H1 (cell line): ENCODE data around the gene NACA. TPM values are rescaled to one million over a fixed set of nuclear protein-coding genes. Genes with fewer than 3 reads are reported as not detected.

Source experiments
- CTCF ChIA-PET: fragments of 300-600 bp; sonication (Branson Sonifier 250); formaldehyde crosslinking; loops from one replicate; lab custom pipeline; 2021; ENCODE audit not compliant: partially characterized antibody; lab: Charles Lee
- POLR2A ChIA-PET: fragments of 300-600 bp; sonication (Branson Sonifier 250); formaldehyde crosslinking; loops from one replicate; lab custom pipeline; 2021; ENCODE audit warnings: inconsistent platforms; ENCODE audit not compliant: partially characterized antibody; lab: Charles Lee
- DNase-seq, 2 experiments: peaks; one replicate each; pipeline versions ENCODE4 v3.0.0 to v3.0.0-alpha.2; 2010 to 2022; ENCODE audit warnings: low spot score in 2 of 2, low read depth in 1 of 2, mixed read lengths in 1 of 2
- FAIRE-seq: peaks from 2 replicates; lab custom pipeline; 2011; peaks lifted over from hg19 to GRCh38; lab: Jason Lieb, UNC
- H2AFZ ChIP-seq: 2 replicates; pipeline ENCODE4 v1.8.1; 2012; ENCODE audit warnings: low read length, inconsistent platforms
- H2AK5ac ChIP-seq: 2 replicates; pipeline ENCODE4 v1.6.1; 2013; ENCODE audit warnings: low read depth, low read length
- H2BK120ac ChIP-seq: replicated peaks from 2 replicates; pipeline ENCODE3; 2013; ENCODE audit warnings: low read depth, low read length, inconsistent platforms
- H2BK12ac ChIP-seq: 2 replicates; pipeline ENCODE4 v1.6.1; 2013; ENCODE audit warnings: low read depth, low read length
- H2BK15ac ChIP-seq: 2 replicates; pipeline ENCODE4 v1.6.1; 2013; ENCODE audit warnings: low read length
- H2BK20ac ChIP-seq: 2 replicates; pipeline ENCODE4 v1.6.1; 2013; ENCODE audit warnings: low read length
- H2BK5ac ChIP-seq: 2 replicates; pipeline ENCODE4 v1.6.1; 2013; ENCODE audit warnings: low read depth, low read length
- H3K14ac ChIP-seq: 2 replicates; pipeline ENCODE4 v1.6.1; 2013; ENCODE audit warnings: inconsistent platforms; ENCODE audit not compliant: insufficient read length
- H3K18ac ChIP-seq: 2 replicates; pipeline ENCODE4 v1.6.1; 2013; ENCODE audit warnings: low read length; ENCODE audit errors: extremely low read depth
- H3K23ac ChIP-seq: 2 replicates; pipeline ENCODE4 v1.6.1; 2013; ENCODE audit warnings: inconsistent platforms; ENCODE audit not compliant: insufficient read length
- H3K23me2 ChIP-seq: 2 replicates; pipeline ENCODE4 v1.6.1; 2013; ENCODE audit warnings: low read depth, low read length
- H3K27ac ChIP-seq: 2 replicates; pipeline ENCODE4 v1.6.1; 2011; ENCODE audit warnings: low read depth, low read length, inconsistent platforms
- H3K27me3 ChIP-seq, 4 experiments: replicated peaks in 1 of 4; 1 replicate in 1 of 4; 2 replicates in 3 of 4; pipeline versions ENCODE4 v1.6.1 to v1.8.1; 2011 to 2013; ENCODE audit warnings: low read length in 3 of 4, mild to moderate bottlenecking in 3 of 4, inconsistent platforms in 2 of 4, mixed read lengths in 2 of 4, moderate library complexity in 1 of 4; ENCODE audit not compliant: control insufficient read depth in 3 of 4, insufficient read depth in 3 of 4; ENCODE audit errors: extremely low read depth in 1 of 4
- H3K36me3 ChIP-seq, 4 experiments: 2 replicates each; pipeline versions ENCODE4 v1.6.1 to v1.8.1; 2011 to 2013; ENCODE audit warnings: mild to moderate bottlenecking in 4 of 4, low read length in 3 of 4, moderate library complexity in 2 of 4, control low read depth in 1 of 4, inconsistent platforms in 1 of 4; ENCODE audit not compliant: insufficient read depth in 4 of 4, control insufficient read depth in 2 of 4
- H3K4ac ChIP-seq: replicated peaks from 2 replicates; pipeline ENCODE3; 2013; ENCODE audit warnings: low read length, low read depth, mixed read lengths, inconsistent platforms; ENCODE audit not compliant: insufficient read length
- H3K4me1 ChIP-seq, 4 experiments: replicated peaks in 1 of 4; 1 replicate in 1 of 4; 2 replicates in 3 of 4; pipeline versions ENCODE4 v1.6.1 to v1.8.1; 2011 to 2013; ENCODE audit warnings: low read length in 3 of 4, inconsistent platforms in 2 of 4, mixed read lengths in 1 of 4; ENCODE audit not compliant: insufficient read depth in 4 of 4, control insufficient read depth in 3 of 4
- H3K4me2 ChIP-seq, 2 experiments: 2 replicates each; pipeline versions ENCODE4 v1.6.1 to v1.8.1; 2011 to 2013; ENCODE audit warnings: low read depth in 2 of 2, low read length in 2 of 2, control low read depth in 1 of 2, inconsistent platforms in 1 of 2, mild to moderate bottlenecking in 1 of 2; ENCODE audit not compliant: insufficient read depth in 1 of 2
- H3K4me3 ChIP-seq, 4 experiments: fragments of 200-600, 300-600 bp in 1 of 4; sonication (generic), shearing (Covaris generic), sonication (Bioruptor Twin) in 1 of 4; 2 replicates each; pipeline versions ENCODE4 v1.5.1 to v1.8.1; 2011 to 2016; ENCODE audit warnings: low read length in 4 of 4, low read depth in 3 of 4, control low read depth in 2 of 4, inconsistent platforms in 2 of 4, mild to moderate bottlenecking in 2 of 4, mixed read lengths in 1 of 4, moderate library complexity in 1 of 4; ENCODE audit not compliant: insufficient read depth in 2 of 4; ENCODE audit errors: extremely low read depth in 1 of 4
- H3K56ac ChIP-seq: replicated peaks from 2 replicates; pipeline ENCODE3; 2013; ENCODE audit warnings: low read depth, mild to moderate bottlenecking, mixed read lengths, low read length, inconsistent platforms; ENCODE audit not compliant: insufficient read length
- H3K79me1 ChIP-seq: 2 replicates; pipeline ENCODE4 v1.6.1; 2013; ENCODE audit warnings: low read depth, low read length, control low read depth
- H3K79me2 ChIP-seq, 2 experiments: 2 replicates each; pipeline versions ENCODE4 v1.6.1 to v1.8.1; 2012 to 2013; ENCODE audit warnings: low read length in 2 of 2, mild to moderate bottlenecking in 2 of 2, inconsistent platforms in 1 of 2; ENCODE audit not compliant: insufficient read depth in 2 of 2, control insufficient read depth in 1 of 2
- H3K9ac ChIP-seq, 4 experiments: replicated peaks in 1 of 4; 1 replicate in 1 of 4; 2 replicates in 3 of 4; pipeline versions ENCODE4 v1.6.1 to v1.8.1; 2011 to 2013; ENCODE audit warnings: low read depth in 3 of 4, low read length in 3 of 4, control low read depth in 2 of 4, mild to moderate bottlenecking in 2 of 4, moderate library complexity in 2 of 4, inconsistent platforms in 1 of 4; ENCODE audit errors: extremely low read depth in 1 of 4
- H3K9me3 ChIP-seq, 2 experiments: 2 replicates each; pipeline versions ENCODE4 v1.6.1 to v1.8.1; 2012 to 2013; ENCODE audit warnings: mild to moderate bottlenecking in 2 of 2, moderate library complexity in 2 of 2, control low read depth in 1 of 2, inconsistent platforms in 1 of 2, low read depth in 1 of 2, low read length in 1 of 2, mixed read lengths in 1 of 2; ENCODE audit not compliant: insufficient read depth in 2 of 2
- H4K20me1 ChIP-seq, 2 experiments: replicated peaks in 1 of 2; 2 replicates each; pipeline versions ENCODE3 to v1.8.1; 2011 to 2013; ENCODE audit warnings: inconsistent platforms in 2 of 2, low read length in 2 of 2, mild to moderate bottlenecking in 1 of 2; ENCODE audit not compliant: insufficient read depth in 2 of 2, control insufficient read depth in 1 of 2
- H4K5ac ChIP-seq: 2 replicates; pipeline ENCODE4 v1.6.1; 2013; ENCODE audit warnings: low read length, low read depth, mixed read lengths, inconsistent platforms; ENCODE audit not compliant: insufficient read length
- H4K8ac ChIP-seq: 2 replicates; pipeline ENCODE4 v1.8.0; 2013; ENCODE audit warnings: mild to moderate bottlenecking, moderate library complexity, low read length, inconsistent platforms; ENCODE audit not compliant: insufficient read depth; ENCODE audit errors: extremely low read depth
- H4K91ac ChIP-seq: replicated peaks from 2 replicates; pipeline ENCODE3; 2013; ENCODE audit warnings: low read length, mixed read lengths, inconsistent platforms; ENCODE audit not compliant: insufficient read length
- BCL11A ChIP-seq, 2 experiments: IDR thresholded peaks; one replicate each; pipeline ENCODE4 v1.6.1; 2011; ENCODE audit warnings: low read depth in 2 of 2, low read length in 2 of 2, mild to moderate bottlenecking in 2 of 2
- BRCA1 ChIP-seq: IDR thresholded peaks from 2 replicates; pipeline ENCODE4 v1.6.1; 2012; ENCODE audit warnings: low read depth, low read length, improper control_type of control experiment
- EP300 ChIP-seq, 2 experiments: IDR thresholded peaks; 1 replicate in 1 of 2; 2 replicates in 1 of 2; pipeline ENCODE4 v1.6.1; 2011 to 2012; ENCODE audit warnings: low read depth in 2 of 2, low read length in 2 of 2, mild to moderate bottlenecking in 2 of 2, borderline replicate concordance in 1 of 2, inconsistent platforms in 1 of 2, moderate library complexity in 1 of 2
- GABPA ChIP-seq: IDR thresholded peaks from 2 replicates; pipeline ENCODE4 v1.6.1; 2011; ENCODE audit warnings: mild to moderate bottlenecking, low read length, moderate library complexity, borderline replicate concordance; ENCODE audit not compliant: insufficient read depth
- JUND ChIP-seq: IDR thresholded peaks from 2 replicates; pipeline ENCODE4 v1.6.1; 2011; ENCODE audit warnings: mild to moderate bottlenecking, improper control_type of control experiment, low read length
- MAFK ChIP-seq: IDR thresholded peaks from 2 replicates; pipeline ENCODE4 v1.6.1; 2012; ENCODE audit warnings: low read depth, mild to moderate bottlenecking, improper control_type of control experiment, low read length
- PHF8 ChIP-seq: fragments of 200-600 bp; sonication (generic); conservative IDR thresholded peaks from 2 replicates; pipeline ENCODE4 v1.7.1; 2012; ENCODE audit warnings: low read depth, mild to moderate bottlenecking, inconsistent platforms, low read length, moderate library complexity
- POU5F1 ChIP-seq: IDR thresholded peaks from 2 replicates; pipeline ENCODE4 v1.6.1; 2011; ENCODE audit warnings: low read depth, mild to moderate bottlenecking, low read length, moderate library complexity
- RXRA ChIP-seq: IDR thresholded peaks from 2 replicates; pipeline ENCODE4 v1.6.1; 2011; ENCODE audit warnings: low read depth, mild to moderate bottlenecking, low read length, moderate library complexity; ENCODE audit not compliant: insufficient read depth
- SIRT6 ChIP-seq: IDR thresholded peaks from one replicate; pipeline ENCODE4 v1.7.1; 2012; ENCODE audit warnings: low read length, inconsistent platforms
- SP1 ChIP-seq: IDR thresholded peaks from 2 replicates; pipeline ENCODE4 v1.6.1; 2011; ENCODE audit warnings: low read depth, low read length
- SRF ChIP-seq: IDR thresholded peaks from 2 replicates; pipeline ENCODE4 v1.6.1; 2011; ENCODE audit warnings: mild to moderate bottlenecking, low read depth, low read length, moderate library complexity
- TAF1 ChIP-seq: IDR thresholded peaks from 2 replicates; pipeline ENCODE4 v1.6.1; 2011; ENCODE audit warnings: mild to moderate bottlenecking, low read depth, low read length
- TBP ChIP-seq: IDR thresholded peaks from 2 replicates; pipeline ENCODE4 v1.6.1; 2011; ENCODE audit warnings: low read depth, low read length, improper control_type of control experiment
- ZNF274 ChIP-seq: IDR thresholded peaks from 2 replicates; pipeline ENCODE4 v1.7.0; 2012; ENCODE audit warnings: low read length, borderline replicate concordance; ENCODE audit errors: extremely low read depth
- WGBS, 2 experiments: shearing (Covaris generic) in 1 of 2; methylation state at CpG; one replicate each; pipeline versions ENCODE4 v1.1.6 to v1.1.7; 2013 to 2015; ENCODE audit warnings: low lambda C conversion rate in 2 of 2, mixed read lengths in 2 of 2, inconsistent platforms in 1 of 2, low coverage in 1 of 2, missing lambda C conversion rate in 1 of 2; ENCODE audit not compliant: insufficient replicate concordance in 2 of 2, insufficient coverage in 1 of 2, insufficient read length in 1 of 2; ENCODE audit errors: extremely low coverage in 1 of 2, missing lambda C conversion rate in 1 of 2; 5-methylcytosine and 5-hydroxymethylcytosine counted together
- polyA plus RNA-seq, 7 experiments: library from polyadenylated mRNA; depleted of rRNA in 3 of 7; stranded (reverse) in 5 of 7; unstranded in 2 of 7; fragments of >200 nt in 5 of 7; fragments of 200-250 nt in 2 of 7; gene quantifications; 1 replicate in 5 of 7; 2 replicates in 1 of 7; 4 replicates in 1 of 7; pipeline versions ENCODE4 v1.2.1 to v1.2.3, GENCODE V29; 2011 to 2013; ENCODE audit warnings: missing spikeins in 2 of 7, mixed read lengths in 2 of 7
- total RNA-seq: library from RNA; stranded (reverse); fragmentation: NEBNext Ultra II Directional; extraction: Animal tissue kit (Norgen Biotek cat#: 25700); gene quantifications from 2 replicates; pipeline ENCODE4 v1.2.1, GENCODE V29; 2021

Gene NACA
- total and polyA plus RNA-seq, 2 of the 8 experiments (the other 6 are each of a cell fraction or from before 2014, with no cell fraction given), result 511 to 1,063 TPM

DNA sequence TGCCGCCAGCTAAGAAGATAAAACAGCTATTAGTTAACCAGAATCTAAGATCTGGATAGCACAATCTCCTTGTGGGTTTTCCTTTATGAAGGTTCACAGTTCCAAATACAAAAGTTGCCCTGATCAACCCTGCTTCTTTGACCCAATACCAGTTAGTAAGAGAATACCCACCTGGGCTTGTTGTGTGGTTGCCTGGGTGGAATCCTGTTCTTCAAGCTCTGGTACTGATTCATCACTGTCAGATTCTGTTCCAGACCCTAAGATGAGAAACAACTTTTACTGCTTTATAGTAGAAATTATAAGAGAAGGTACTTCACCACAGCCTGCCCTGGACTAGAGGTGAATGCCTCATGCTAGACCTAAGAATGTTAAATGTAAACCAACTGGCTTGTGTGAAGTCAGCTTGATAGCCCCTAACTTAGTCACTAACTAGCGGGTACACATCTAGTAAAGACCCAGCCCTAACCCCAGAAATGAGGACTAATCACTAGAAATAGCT lies 10.6 kb downstream of the NACA start:
- Histone ChIP-seq H4K8ac (no peak overlapping the region), H2BK15ac (no peak overlapping the region), H4K5ac (no peak overlapping the region), H2AFZ (no peak overlapping the region), H3K14ac (no peak overlapping the region), H2BK20ac (no peak overlapping the region), H3K79me2 (peaks cover 4 to 34% of the 10 kb centered on the region in 2 experiments; a peak in 3 of 4 replicates), H3K27ac (no peak overlapping the region), H2BK120ac (no peak overlapping the region), H3K4ac (no peak overlapping the region), H3K4me2 (no peak overlapping the region), H2BK5ac (no peak overlapping the region), H3K23ac (no peak overlapping the region), H3K9me3 (no peaks in the 10 kb centered on the region), H3K56ac (no peak overlapping the region), H3K23me2 (no peaks in the 10 kb centered on the region), H2AK5ac (no peak overlapping the region), H2BK12ac (no peak overlapping the region), H3K27me3 (no peaks in the 10 kb centered on the region), H3K18ac (no peak overlapping the region), H3K36me3 (peaks cover 23 to 65% (median 42%) of the 10 kb centered on the region in 4 experiments), H3K4me3 (no peak overlapping the region), H3K9ac (no peak overlapping the region), H3K4me1 (peaks cover 4 to 8% (median 6%) of the 10 kb centered on the region in 4 experiments; a peak in 6 of 7 replicates), H4K91ac (no peak overlapping the region), H4K20me1 (peaks cover 13 to 25% of the 10 kb centered on the region in 2 experiments), H3K79me1 (peaks cover 10% of the 10 kb centered on the region)
- FAIRE-seq, result no peak
- DNase-seq, result no peak
- 91% methylated on average over 2 of the region's 2 CpGs; no CpG with 5 or more reads in 1 of the 2 experiments for WGBS, 2 experiments
- POLR2A ChIA-PET, result interaction anchor here (0.7 to 52.4 kb wide), 10 partner anchors 10 to 397 kb away, joined by 3 to 1406 read pairs (median 4); partner anchors contain the start of genes NACA, PRIM1, PTGES3 and STAT6
- TF ChIP-seq GABPA (no peak), MAFK (no peak), ZNF274 (no peak), TBP (no peak), BCL11A (IDR thresholded peaks at IDR 0.05; ENCODE audit: low read depth in 2 of 2, low read length in 2 of 2) (no peak), SIRT6 (no peak), PHF8 (no peak), RXRA (no peak), JUND (no peak), TAF1 (no peak), POU5F1 (no peak), SRF (no peak), EP300 (IDR thresholded peaks at IDR 0.05; ENCODE audit: borderline replicate concordance in 1 of 2, low read depth in 2 of 2, low read length in 2 of 2) (no peak), SP1 (no peak), BRCA1 (no peak)
- CTCF ChIA-PET, result interaction anchor here (1.3 kb wide), 1 partner anchor 78 kb away, joined by 5 read pairs; no protein-coding TSS in a partner anchor
